Posterior vena cava (tissue), 2 donors: ENCODE results near the gene CYP4F8. TPM values are rescaled to one million over a fixed set of nuclear protein-coding genes. Genes with fewer than 3 reads are reported as not detected.
A peak's percentile ranks its signal among the peaks of the same experiment; 100 is the strongest.
"Not testable (repeated sequence)": the region's sequence is repeated elsewhere in the genome, so short reads cannot be mapped to it uniquely, and the experiment has no call there.

Experiments
- DNase-seq: peaks from one replicate; pipeline ENCODE4 v3.0.0-alpha.2; 2020; ENCODE audit warnings: low spot score
- intact Hi-C, 2 donors: fragments of 100-400 bp; cut with DNase I; formaldehyde crosslinking; loops; one replicate each; pipeline versions ENCODE4 v1.14.1 to v1.14.2; 2022 to 2023
- long read RNA-seq, 2 donors: library from polyadenylated mRNA; unstranded; transcript quantifications; one replicate each; pipeline ENCODE4 v2.0.0, GENCODE V29; 2020 to 2021
- total RNA-seq, 2 donors: library from RNA; stranded (reverse); fragmentation: NEBNext Ultra II Directional; extraction: Animal tissue kit (Norgen Biotek cat#: 25700); gene quantifications; one replicate each; pipeline ENCODE4 v1.2.1, GENCODE V29; 2021
- donor health status: DM: yes; HTN: yes; CAD: no.
- donor health status: DM: yes; HTN: yes; CAD: no.

The CYP4F8 gene
- total RNA-seq = not detected
- long read RNA-seq, donor 1 = 0 reads
- long read RNA-seq, donor 2 = 0 reads

- no peak for DNase-seq
- intact Hi-C loops = no loop called here
These were observed at the start of gene CYP4F8 for GRCh38 chr19:15614507-15615379. Gene CYP4F8, plus strand, starts transcription at chr19:15615218. Its CDS starts 399 bp downstream, at chr19:15615617.

GRCh38 chr19:15570420-15570819, 44.6 kb upstream of the CYP4F8 start:
- intact Hi-C loops = no loop called here
- DNase-seq = no peak

GRCh38 chr19:15575406-15575805, 39.6 kb upstream of the CYP4F8 start:
- intact Hi-C loops = no loop called here
- DNase-seq = no peak

- intact Hi-C loops = no loop called here
These were observed 38.4 kb upstream of the CYP4F8 start for GRCh38 chr19:15576526-15577156.

GRCh38 chr19:15577184-15577771, 37.7 kb upstream of the CYP4F8 start:
- DNase-seq = no peak
- intact Hi-C loops = no loop called here

More at GRCh38 chr19:15576526-15577156, 38.4 kb upstream of the CYP4F8 start:
- no peak for DNase-seq

GRCh38 chr19:15583346-15583745, 31.7 kb upstream of the CYP4F8 start:
- intact Hi-C loops = no loop called here

GRCh38 chr19:15584095-15584494, 30.9 kb upstream of the CYP4F8 start:
- no peak for DNase-seq
- intact Hi-C loops = loop anchor here in 1 of 2 donors (2.0 kb wide), 1 partner anchor 21 kb away; no protein-coding TSS in a partner anchor

More at GRCh38 chr19:15583346-15583745, 31.7 kb upstream of the CYP4F8 start:
- DNase-seq = no peak

GRCh38 chr19:15584541-15585115, 30.4 kb upstream of the CYP4F8 start:
- intact Hi-C loops = loop anchor here in 1 of 2 donors (2.0 kb wide), 1 partner anchor 20 kb away; no protein-coding TSS in a partner anchor
- DNase-seq = peak; percentile 94

- DNase-seq = peak; percentile 91
- intact Hi-C loops = no loop called here
These were observed 27.4 kb upstream of the CYP4F8 start for GRCh38 chr19:15587663-15588062.

- intact Hi-C loops = no loop called here
These were observed 26.8 kb upstream of the CYP4F8 start for GRCh38 chr19:15588265-15588664.

GRCh38 chr19:15589760-15590451, 25.1 kb upstream of the CYP4F8 start:
- DNase-seq = no peak
- intact Hi-C loops = no loop called here

More at GRCh38 chr19:15588265-15588664, 26.8 kb upstream of the CYP4F8 start:
- DNase-seq = no peak

GRCh38 chr19:15591796-15592195, 23.2 kb upstream of the CYP4F8 start:
- intact Hi-C loops = no loop called here
- no peak for DNase-seq

- intact Hi-C loops, DNase-seq: not testable (repeated sequence)
These were observed 22.5 kb upstream of the CYP4F8 start for GRCh38 chr19:15592506-15592905.

GRCh38 chr19:15593766-15594165, 21.3 kb upstream of the CYP4F8 start:
- intact Hi-C loops, DNase-seq: not testable (repeated sequence)

GRCh38 chr19:15595069-15595468, 19.9 kb upstream of the CYP4F8 start:
- no peak for DNase-seq
- intact Hi-C loops = no loop called here

GRCh38 chr19:15607978-15608925, 6.8 kb upstream of the CYP4F8 start:
- DNase-seq, intact Hi-C loops: not testable (repeated sequence)

- no peak for DNase-seq
- intact Hi-C loops = no loop called here
These were observed 5.8 kb upstream of the CYP4F8 start for GRCh38 chr19:15609261-15609660.

GRCh38 chr19:15612342-15612741, 2.7 kb upstream of the CYP4F8 start:
- intact Hi-C loops = no loop called here
- DNase-seq = no peak
